ENCODE data around the gene ULBP2.
"Not testable (repeated sequence)": the region's sequence is repeated elsewhere in the genome, so short reads cannot be mapped to it uniquely, and the experiment has no call there.

The ULBP2 gene

GRCh38 chr6:149974394-149974793, 32.6 kb downstream of the ULBP2 start:
- DNase-seq, result not testable (repeated sequence)

DNA sequence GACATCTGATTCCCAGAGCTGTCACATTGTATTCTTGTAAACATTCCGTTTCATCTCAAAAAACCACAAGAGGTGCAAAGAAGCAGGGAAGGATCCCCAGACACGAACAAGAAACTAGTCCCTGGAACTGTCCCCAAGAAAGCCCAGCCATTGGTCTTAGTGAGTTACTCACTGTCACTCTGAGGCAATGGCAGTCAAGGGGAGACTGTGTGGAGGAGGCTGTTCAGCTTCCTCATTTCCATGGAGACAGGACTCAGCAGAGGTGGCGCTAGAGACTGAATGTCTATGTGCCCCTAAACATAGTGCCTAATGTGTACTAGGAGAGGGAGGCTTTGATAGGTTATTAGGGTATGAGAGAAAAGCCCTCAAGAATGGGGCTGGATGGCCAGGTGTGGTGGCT, 33.0 kb downstream of the ULBP2 start:
- DNase-seq, result no peak

DNA sequence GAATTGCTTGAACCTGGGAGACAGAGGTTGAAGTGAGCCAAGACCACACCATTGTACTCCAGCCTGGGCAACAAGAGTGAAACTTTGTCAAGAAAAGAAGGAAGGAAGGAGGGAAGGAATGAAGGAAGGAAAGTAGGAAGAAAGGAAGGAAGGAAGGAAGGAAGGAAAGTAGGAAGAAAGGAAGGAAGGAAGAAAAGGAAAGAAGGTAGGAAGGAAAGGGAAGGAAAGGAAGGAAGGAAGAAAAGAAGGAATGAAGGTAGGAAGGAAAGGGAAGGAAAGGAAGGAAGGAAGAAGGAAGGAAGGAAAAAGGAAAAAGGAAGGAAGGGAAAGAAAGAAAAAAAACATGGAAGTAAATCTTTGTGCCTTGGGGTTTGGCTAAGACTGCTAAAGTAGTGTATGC, 33.6 kb downstream of the ULBP2 start:
- no peak for DNase-seq

DNA sequence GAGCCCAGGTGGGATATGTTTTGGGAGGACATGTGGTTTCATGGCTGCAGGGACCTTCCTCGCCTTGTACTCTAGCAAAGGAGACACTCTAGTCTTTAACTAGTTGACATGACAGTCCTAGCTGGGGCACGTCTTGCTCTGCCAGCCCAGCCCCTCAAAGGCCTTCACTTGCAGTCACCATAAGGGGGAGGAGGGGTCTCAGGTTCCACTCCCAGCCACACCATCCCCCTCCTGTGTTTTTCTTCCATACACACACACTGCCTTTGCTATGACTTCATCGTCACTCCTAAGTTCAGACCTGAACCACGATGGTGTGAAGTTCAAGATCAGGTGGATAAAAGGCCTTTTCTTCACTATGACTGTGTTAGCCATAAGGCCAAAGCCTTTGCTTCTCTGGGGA, 35.4 kb downstream of the ULBP2 start:
- no peak for DNase-seq

DNA sequence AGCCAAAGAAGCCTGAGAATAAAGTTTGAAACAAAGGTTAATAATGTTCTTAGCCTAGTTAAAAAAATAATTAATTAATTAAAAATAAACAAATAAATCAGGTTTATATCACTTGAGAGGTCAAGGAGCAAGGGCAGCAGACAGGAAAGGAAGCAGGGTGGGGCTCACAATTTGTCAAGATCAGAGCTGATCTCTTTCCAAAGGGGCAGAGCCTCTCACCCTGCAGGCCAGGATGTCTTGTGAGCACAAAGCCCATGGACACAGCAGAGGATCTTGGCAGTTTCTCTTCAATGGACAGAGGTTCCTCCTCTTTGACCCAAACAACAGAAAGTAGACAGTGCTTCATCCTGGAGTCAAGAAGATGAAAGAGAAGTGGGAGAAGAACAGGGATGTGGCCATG, 36.8 kb downstream of the ULBP2 start:
- DNase-seq, result no peak

GRCh38 chr6:149979293-149979692, 37.5 kb downstream of the ULBP2 start:
- DNase-seq, result no peak

DNA sequence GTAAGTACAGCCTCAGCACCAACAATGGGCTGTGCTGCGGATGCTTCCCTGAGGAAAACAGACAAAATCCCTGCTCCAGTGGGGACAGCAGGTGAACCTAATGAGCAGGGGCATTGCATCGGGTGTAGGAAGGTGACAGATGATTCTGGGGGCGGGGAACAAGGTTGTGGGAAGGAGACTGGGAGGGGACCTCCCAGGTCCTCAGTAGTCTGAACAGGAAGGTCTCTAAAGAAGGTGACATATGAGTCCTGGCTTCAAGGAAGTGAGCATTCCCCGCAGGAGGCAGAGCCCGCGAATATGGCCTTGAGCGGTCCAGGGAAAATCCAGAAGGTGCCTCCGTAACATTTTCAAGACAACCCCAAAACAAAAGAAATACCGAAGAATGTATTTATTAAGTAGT, 41.3 kb downstream of the ULBP2 start:
- no peak for DNase-seq

- no peak for DNase-seq
Measured at GRCh38 chr6:149984773-149985172, 43.0 kb downstream of the ULBP2 start.

DNA sequence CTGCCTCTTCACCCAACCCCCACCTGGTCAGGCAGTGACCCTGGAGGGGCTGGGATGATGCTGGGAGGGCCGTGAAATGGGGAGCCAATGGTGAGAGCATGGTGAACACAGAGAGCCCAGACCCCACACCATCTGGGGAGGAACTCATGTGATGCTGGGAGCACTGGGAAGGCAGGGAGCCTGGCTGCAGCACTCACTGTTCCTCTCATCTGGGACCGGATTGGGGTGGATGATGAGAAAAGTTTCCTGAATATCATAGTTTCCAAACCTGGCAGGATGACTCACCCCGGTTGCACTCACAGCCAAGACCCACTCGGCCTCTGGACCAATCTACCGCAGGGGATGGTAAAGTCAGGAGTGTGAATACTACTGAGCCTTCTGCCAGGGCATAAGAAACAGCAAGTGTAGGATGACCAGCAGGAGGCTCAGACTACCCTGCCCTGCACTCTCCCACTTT, 43.7 kb downstream of the ULBP2 start:
- DNase-seq, result no peak

- no peak for DNase-seq
Measured at GRCh38 chr6:149987602-149988107, 45.8 kb downstream of the ULBP2 start.

DNA sequence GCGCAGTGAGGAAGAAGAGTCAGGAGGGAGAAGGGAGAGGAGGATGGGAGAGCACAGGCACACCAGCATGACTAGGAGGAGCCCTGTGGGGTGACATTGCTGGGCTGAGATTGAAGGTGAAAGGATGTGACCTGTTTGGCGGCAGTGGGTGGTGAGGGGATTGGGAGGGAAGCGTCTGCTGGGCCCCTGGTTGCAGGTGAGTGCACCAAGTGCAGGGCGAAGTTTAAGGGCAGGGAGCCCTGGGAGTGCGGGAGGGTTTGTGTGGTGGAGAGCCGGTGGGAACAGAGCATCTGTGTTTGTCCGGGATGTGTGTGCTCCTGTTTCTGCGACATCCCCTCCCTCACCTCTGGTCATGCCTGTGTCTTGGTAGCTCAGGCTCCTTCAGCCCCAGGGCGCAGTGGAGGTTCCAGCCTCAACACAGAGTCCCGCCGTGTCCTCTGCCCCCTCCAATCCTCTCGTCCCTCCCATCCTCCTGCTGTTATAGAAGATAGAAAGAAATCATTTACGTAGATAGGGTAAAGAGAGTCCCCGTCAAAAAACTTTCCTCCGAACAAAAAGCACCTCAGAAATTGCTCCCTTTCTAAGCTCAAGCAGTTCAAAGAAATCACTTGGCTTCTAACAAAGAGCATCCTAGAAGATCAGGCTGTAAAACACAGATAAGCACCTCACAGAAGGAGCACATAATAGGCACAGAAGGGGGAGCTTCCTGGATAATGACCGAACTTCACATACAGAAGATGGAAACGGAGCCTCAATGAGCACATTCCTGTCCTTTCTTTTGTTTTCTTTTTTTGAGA, 46.9 kb downstream of the ULBP2 start:
- DNase-seq, result no peak

GRCh38 chr6:149990212-149990660, 48.4 kb downstream of the ULBP2 start:
- no peak for DNase-seq

DNA sequence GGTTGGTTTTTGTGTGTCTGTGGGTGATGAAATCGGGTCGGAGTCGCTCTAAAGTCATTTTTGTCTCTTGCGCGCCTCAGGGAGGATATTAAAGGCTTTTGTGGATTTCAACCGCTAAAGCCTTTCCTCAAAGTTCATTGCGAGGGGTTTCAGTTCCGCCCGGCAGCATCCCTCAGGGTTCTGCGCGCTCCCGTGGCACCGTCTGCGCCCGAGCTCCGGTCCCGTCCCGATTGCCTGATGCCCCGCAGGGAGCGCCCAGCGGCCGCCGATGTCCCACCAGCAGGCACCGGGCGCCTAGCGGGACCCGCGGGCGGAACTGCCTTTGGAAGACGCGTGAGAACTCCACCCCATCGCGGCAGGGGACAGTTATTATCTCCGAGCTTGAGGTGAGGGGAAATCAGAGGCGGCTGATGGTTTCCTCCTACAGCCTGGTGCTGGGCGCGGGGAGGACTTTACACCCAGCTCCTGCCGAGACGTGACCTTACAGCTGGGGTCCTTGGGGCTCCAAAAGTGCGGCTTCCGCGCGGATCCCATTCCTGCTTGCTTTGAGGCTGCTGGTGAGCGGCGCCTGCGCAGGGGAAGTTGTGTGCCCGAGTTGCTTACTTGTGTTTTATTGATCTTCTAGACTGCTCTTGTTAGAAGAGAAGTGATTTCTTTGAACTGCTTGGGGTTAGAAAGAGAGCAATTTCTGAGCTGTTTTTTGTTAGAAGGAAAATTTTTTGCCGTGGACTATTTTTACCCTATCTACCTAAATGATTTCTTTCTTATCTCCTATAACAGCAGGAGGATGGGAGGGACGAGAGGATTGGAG, 49.1 kb downstream of the ULBP2 start:
- DNase-seq, result no peak

DNA sequence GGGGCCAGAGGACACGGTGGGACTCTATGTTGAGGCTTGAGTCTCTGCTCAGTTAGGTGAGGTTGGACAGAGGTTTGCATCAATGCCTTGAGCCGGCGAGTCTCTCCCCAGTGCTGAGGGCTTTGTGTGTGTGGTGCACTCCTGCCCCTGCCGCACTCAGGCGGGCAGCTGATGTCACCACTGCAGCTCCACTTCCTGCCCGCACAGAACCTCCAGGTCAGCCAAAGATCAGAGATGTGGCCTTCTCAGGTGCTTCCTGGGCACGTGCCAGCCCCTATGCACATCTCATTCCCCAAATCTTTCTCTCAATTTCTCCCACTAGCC, 49.6 kb downstream of the ULBP2 start:
- DNase-seq, result not testable (repeated sequence)

DNA sequence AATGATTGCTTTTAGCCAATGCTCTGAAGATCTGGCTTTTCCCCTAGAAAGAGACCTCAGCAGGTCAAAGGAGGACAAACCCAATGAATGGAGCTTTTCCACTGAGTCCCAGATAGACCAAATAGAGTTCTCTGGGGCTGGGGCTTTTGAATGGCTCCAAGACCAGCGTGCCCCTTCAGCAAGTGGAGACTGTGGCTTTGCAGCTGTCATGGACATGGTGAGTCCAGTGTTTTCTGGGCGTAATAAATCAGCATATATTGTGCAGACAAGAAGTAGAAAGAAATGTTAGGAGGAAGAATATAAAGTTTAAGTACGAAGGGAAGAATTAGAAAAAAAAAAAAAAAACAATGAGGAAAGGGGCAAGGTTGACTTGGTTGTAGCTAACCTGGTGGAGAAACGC, 50.0 kb downstream of the ULBP2 start:
- DNase-seq, result no peak

GRCh38 chr6:149995235-149995750, 53.5 kb downstream of the ULBP2 start:
- DNase-seq, result no peak

GRCh38 chr6:149995971-149996370, 54.2 kb downstream of the ULBP2 start:
- DNase-seq, result no peak

All from effector CD8-positive, alpha-beta T cell (primary cell).